K562 (cell line): Measurements from ENCODE around the gene SLC6A9. TPM values are rescaled to one million over a fixed set of nuclear protein-coding genes. Genes with fewer than 3 reads are reported as not detected.

Experiments used
- CBX1 ChIP-seq: sonication (generic); IDR thresholded peaks from 2 replicates; pipeline ENCODE4 v1.6.1; 2016; ENCODE audit warnings: antibody characterized with exemption, low read depth, mild to moderate bottlenecking
- CBX5 ChIP-seq: IDR thresholded peaks from 2 replicates; pipeline ENCODE4 v1.6.1; 2014; ENCODE audit warnings: low read depth, borderline replicate concordance
- CCNT2 ChIP-seq: IDR thresholded peaks from 2 replicates; pipeline ENCODE4 v1.6.1; 2011; ENCODE audit warnings: borderline replicate concordance, low read depth, mild to moderate bottlenecking, moderate library complexity, mixed read lengths, low read length; ENCODE audit not compliant: insufficient read length; ENCODE audit errors: extremely low read depth
- CHD4 ChIP-seq: fragments of 200-600 bp; sonication (generic); IDR thresholded peaks from 3 replicates; pipeline ENCODE4 v1.6.1; 2012; ENCODE audit warnings: low read depth, mild to moderate bottlenecking, mixed read lengths, low read length, inconsistent platforms; ENCODE audit not compliant: insufficient read depth, insufficient replicate concordance, poor library complexity, severe bottlenecking
- EP400 ChIP-seq: fragments of 450-650 bp; IDR thresholded peaks from 2 replicates; pipeline ENCODE4 v1.6.1; 2017; ENCODE audit warnings: antibody characterized with exemption, mild to moderate bottlenecking, moderate library complexity
- GABPB1 ChIP-seq: sonication (generic); formaldehyde crosslinking; IDR thresholded peaks from 2 replicates; pipeline ENCODE4 v1.8.0; 2022; ENCODE audit warnings: mild to moderate bottlenecking, missing genetic modification reagents
- KLF16 ChIP-seq: IDR thresholded peaks from 2 replicates; pipeline ENCODE4 v1.6.1; 2016; ENCODE audit warnings: antibody characterized with exemption
- MEIS2 ChIP-seq: fragments of 450-650 bp; IDR thresholded peaks from 2 replicates; pipeline ENCODE4 v1.6.1; 2014; ENCODE audit warnings: mild to moderate bottlenecking; ENCODE audit not compliant: partially characterized antibody
- MNT ChIP-seq, 2 experiments: fragments of 450-650 bp; conservative IDR thresholded peaks; 2 replicates each; pipeline ENCODE4 v1.6.1; 2017; ENCODE audit warnings: mild to moderate bottlenecking in 2 of 2, moderate library complexity in 2 of 2
- SMARCA4 ChIP-seq: fragments of 450-650 bp; IDR thresholded peaks from 2 replicates; pipeline ENCODE4 v1.6.1; 2016
- SMARCE1 ChIP-seq: fragments of 450-650 bp; IDR thresholded peaks from 2 replicates; pipeline ENCODE4 v1.7.1; 2016; ENCODE audit warnings: mild to moderate bottlenecking
- TAF9B ChIP-seq: fragments of 450-650 bp; IDR thresholded peaks from 2 replicates; pipeline ENCODE4 v1.6.1; 2018; ENCODE audit warnings: mild to moderate bottlenecking; ENCODE audit not compliant: partially characterized antibody
- TCF3 ChIP-seq: sonication (generic); formaldehyde crosslinking; IDR thresholded peaks from 2 replicates; pipeline ENCODE4 v1.4.0; 2020; ENCODE audit warnings: mild to moderate bottlenecking, missing genetic modification reagents
- TRIM24 ChIP-seq, 2 experiments: fragments of 450-650 bp; IDR thresholded peaks; 2 replicates each; pipeline ENCODE4 v1.6.1; 2016
- ZBTB40 ChIP-seq, 2 experiments: fragments of 450-650 bp in 1 of 2; sonication (generic) in 1 of 2; formaldehyde crosslinking in 1 of 2; IDR thresholded peaks; 2 replicates each; pipeline versions ENCODE4 v1.7.1 to v1.9.0; 2016 to 2022; ENCODE audit warnings: inconsistent platforms in 1 of 2, mild to moderate bottlenecking in 1 of 2, missing genetic modification reagents in 1 of 2
- polyA plus RNA-seq, 8 experiments: library from polyadenylated mRNA; depleted of rRNA in 4 of 8; stranded (reverse) in 5 of 8; unstranded in 3 of 8; fragments of >200 nt; fragmentation: Nextera tagmentation in 2 of 8; fragmentation: Illumina TruSeq in 1 of 8; extraction: Ambion mirVana in 2 of 8; extraction: Trizol in 1 of 8; gene quantifications; 2 replicates each; pipeline versions ENCODE4 v1.2.1 to v1.2.3, GENCODE V29; 2011 to 2014; ENCODE audit warnings: inconsistent platforms in 1 of 8, missing spikeins in 1 of 8
- total RNA-seq, 7 experiments: library from RNA; depleted of rRNA in 6 of 7; stranded (reverse); fragments of >200 nt in 6 of 7; fragmentation: Illumina TruSeq in 2 of 7; extraction: Trizol in 2 of 7; gene quantifications; 2 replicates each; pipeline versions ENCODE4 v1.2.1 to v1.2.3, GENCODE V29; 2011 to 2021; ENCODE audit warnings: low replicate concordance in 1 of 7
- TF ChIP-seq, protein P1 (sequence below): fragments of 450-650 bp; formaldehyde crosslinking; IDR thresholded peaks from 2 replicates; pipeline ENCODE4 v1.4.0; 2020; ENCODE audit warnings: mild to moderate bottlenecking, mixed read lengths

Gene SLC6A9
- total and polyA plus RNA-seq, 9 of the 15 experiments (the other 6 are each of a cell fraction or from before 2014, with no cell fraction given), result 0.17 to 18.7 (median 2.9) TPM

DNA sequence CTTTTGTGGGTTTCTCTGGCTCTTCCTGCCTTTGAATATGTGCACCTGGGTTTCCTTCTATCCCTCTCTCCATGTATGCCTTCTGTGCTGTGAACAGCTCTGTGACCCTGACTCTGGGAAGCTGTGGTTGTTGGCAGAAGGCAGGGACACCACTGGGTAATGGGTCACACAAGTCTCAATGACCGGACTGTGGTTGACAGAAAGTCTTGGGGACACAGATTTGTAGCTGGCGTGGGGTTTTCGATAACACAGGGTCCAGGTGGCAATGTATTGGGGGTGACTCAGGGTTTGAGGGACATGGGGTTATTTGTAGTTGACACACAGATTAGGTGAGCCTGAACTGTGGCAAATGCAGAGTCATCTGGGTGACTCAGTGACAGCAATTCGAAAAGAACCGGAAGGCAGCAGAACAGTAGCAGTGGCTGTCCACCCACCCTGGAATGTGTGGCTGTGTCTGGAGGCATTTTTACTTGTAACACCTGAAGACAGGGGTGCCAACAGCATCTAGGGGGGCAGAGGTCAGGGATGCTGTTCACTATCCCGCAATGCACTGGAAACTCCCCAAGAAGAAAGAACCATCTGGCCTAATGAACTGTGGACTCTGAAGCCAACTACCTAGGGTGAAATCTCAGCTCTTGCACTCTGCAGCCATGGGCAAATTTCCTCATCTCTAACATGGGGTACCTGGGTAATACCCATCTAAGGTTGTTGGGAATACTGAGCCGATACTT lies 13.0 kb upstream of the SLC6A9 start (continued):
- TF ChIP-seq CHD4, result no peak
- peak; percentile 82 for TF ChIP-seq MEIS2
- TF ChIP-seq MNT (conservative IDR thresholded peaks at IDR 0.05), result peak in 1 of 2 experiments; percentile 73; a peak in 2 of 4 replicates
- TF ChIP-seq TCF3, result peak; percentile 93
- TF ChIP-seq SMARCA4, result peak; percentile 96
- TF ChIP-seq KLF16, result peak; percentile 84
- 0 out of 2 replicates have a peak, but pooled peaks have one; percentile 11 for TF ChIP-seq ZBTB40 (IDR thresholded peaks at IDR 0.05)
- TF ChIP-seq ZBTB40 (CRISPR knock-in tag; IDR thresholded peaks at IDR 0.05), result no peak
- TF ChIP-seq GABPB1, result peak; percentile 44
- TF ChIP-seq CCNT2, result peak; percentile 41
- TF ChIP-seq CBX1, result no peak
- TF ChIP-seq SMARCE1, result peak; percentile 90
- TF ChIP-seq CBX5, result no peak
- peak; percentile 83 to 89 for TF ChIP-seq TRIM24 (IDR thresholded peaks at IDR 0.05)
- TF ChIP-seq, protein P1, sequence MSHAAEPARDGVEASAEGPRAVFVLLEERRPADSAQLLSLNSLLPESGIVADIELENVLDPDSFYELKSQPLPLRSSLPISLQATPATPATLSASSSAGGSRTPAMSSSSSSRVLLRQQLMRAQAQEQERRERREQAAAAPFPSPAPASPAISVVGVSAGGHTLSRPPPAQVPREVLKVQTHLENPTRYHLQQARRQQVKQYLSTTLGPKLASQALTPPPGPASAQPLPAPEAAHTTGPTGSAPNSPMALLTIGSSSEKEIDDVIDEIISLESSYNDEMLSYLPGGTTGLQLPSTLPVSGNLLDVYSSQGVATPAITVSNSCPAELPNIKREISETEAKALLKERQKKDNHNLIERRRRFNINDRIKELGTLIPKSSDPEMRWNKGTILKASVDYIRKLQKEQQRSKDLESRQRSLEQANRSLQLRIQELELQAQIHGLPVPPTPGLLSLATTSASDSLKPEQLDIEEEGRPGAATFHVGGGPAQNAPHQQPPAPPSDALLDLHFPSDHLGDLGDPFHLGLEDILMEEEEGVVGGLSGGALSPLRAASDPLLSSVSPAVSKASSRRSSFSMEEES, result no peak
- TF ChIP-seq TAF9B, result peak; percentile 45
- no peak for TF ChIP-seq EP400
